Activated naive CD8-positive, alpha-beta T cell treated with anti-CD3 and anti-CD28 coated beads, Interleukin-2, amount 10 ng/mL, durations not matched to agents 7 days and 5 days (primary cell): ENCODE data around the gene IRF8. TPM values are rescaled to one million over a fixed set of nuclear protein-coding genes. Genes with fewer than 3 reads are reported as not detected.

ENCODE experiments used
- microRNA-seq: library from miRNA; unstranded; fragments of <30 nt; microRNA quantifications from one replicate; pipeline ENCODE4 v1.2.0, GENCODE V29; 2022
- total RNA-seq, 2 experiments: library from RNA; stranded (reverse); gene quantifications; one replicate each; pipeline ENCODE4 v1.2.3, GENCODE V29; 2021

IRF8 gene
- total RNA-seq, 2 experiments from 2014 or later, result 27.8 to 30.8 TPM

Small RNAs within 50 kb of the gene (microRNA-seq; reads per million reads assigned to microRNA genes)
- not detected for gene MIR6774

Other genes starting within 250 kb of the IRF8 start
- 10 to 100 TPM; 33.4 to 34.2 TPM for gene GINS2, start 210.2 kb upstream of the IRF8 start, total RNA-seq
- 1 to 10 TPM; 3.6 to 3.9 TPM for gene C16orf74, start 148.1 kb upstream of the IRF8 start, total RNA-seq
- 10 to 100 TPM; 29.2 to 34.1 TPM for gene EMC8, start 99.6 kb upstream of the IRF8 start, total RNA-seq
- 100 to 1,000 TPM; 489 to 502 TPM for gene COX4I1, start 99.5 kb upstream of the IRF8 start, total RNA-seq